K562 (cell line): Measurements from ENCODE around the gene NECAB3. TPM values are rescaled to one million over a fixed set of nuclear protein-coding genes. Genes with fewer than 3 reads are reported as not detected.

Experiments
- ATAC-seq: fragments of 200-7000 bp; cut with Tn5 transposase; 3 replicates; pipeline ENCODE4 v1.9.1; 2020; ENCODE audit warnings: moderate library complexity
- BruUV-seq: library from RNA; stranded (reverse); fragments of 400-500 nt; replicated peaks from 2 replicates; lab custom pipeline; 2021; lab: Mats Ljungman, UMichigan
- CTCF ChIA-PET: fragments of 300-600 bp; formaldehyde crosslinking; extraction: SDS; loops from one replicate; lab custom pipeline; 2021; ENCODE audit warnings: low intra/inter-chr PET ratio; lab: Yijun Ruan, JAX
- POLR2A ChIA-PET: fragments of 300-600, 350-650 bp; sonication (Branson Sonifier 250); formaldehyde crosslinking; extraction: SDS; loops from one replicate; lab custom pipeline; 2021; ENCODE audit warnings: antibody characterized with exemption, inconsistent platforms; lab: Yijun Ruan, JAX
- DNase-seq, 4 experiments: peaks; one replicate each; pipeline versions ENCODE4 v3.0.0 to v3.0.0-alpha.2; 2011 to 2018; ENCODE audit warnings: low spot score in 3 of 4, mixed read lengths in 3 of 4; ENCODE audit errors: extremely low read depth in 1 of 4
- FAIRE-seq: peaks from 2 replicates; lab custom pipeline; 2011; peaks lifted over from hg19 to GRCh38; lab: Jason Lieb, UNC
- H2AFZ ChIP-seq: 2 replicates; pipeline ENCODE4 v1.6.0; 2011; ENCODE audit warnings: low read depth, low read length, control low read depth, inconsistent platforms
- H3K27ac ChIP-seq: fragments of 200-600 bp; 3 replicates; pipeline ENCODE4 v1.8.0; 2011; ENCODE audit warnings: low read depth, mild to moderate bottlenecking, control low read depth, inconsistent platforms, low read length, moderate library complexity, mixed read lengths; ENCODE audit errors: extremely low read depth
- H3K27me3 ChIP-seq, 2 experiments: fragments of 300-600 bp in 1 of 2; 2 replicates in 1 of 2; 3 replicates in 1 of 2; pipeline versions ENCODE4 v1.6.0 to v1.8.0; 2011; ENCODE audit warnings: inconsistent platforms in 2 of 2, low read length in 2 of 2, mild to moderate bottlenecking in 1 of 2, mixed read lengths in 1 of 2, moderate library complexity in 1 of 2; ENCODE audit not compliant: control insufficient read depth in 2 of 2, insufficient read depth in 2 of 2
- H3K36me3 ChIP-seq: fragments of 300-600 bp; 3 replicates; pipeline ENCODE4 v1.8.0; 2011; ENCODE audit warnings: mild to moderate bottlenecking, low read length, inconsistent platforms; ENCODE audit not compliant: control insufficient read depth, insufficient read depth
- H3K4me1 ChIP-seq, 2 experiments: fragments of 200-600 bp in 1 of 2; replicated peaks in 1 of 2; 2 replicates in 1 of 2; 3 replicates in 1 of 2; pipeline versions ENCODE4 v1.5.1 to v1.8.0; 2011; ENCODE audit warnings: inconsistent platforms in 2 of 2, low read length in 2 of 2, mild to moderate bottlenecking in 1 of 2, mixed read lengths in 1 of 2, moderate library complexity in 1 of 2; ENCODE audit not compliant: control insufficient read depth in 2 of 2, insufficient read depth in 2 of 2
- H3K4me2 ChIP-seq: 2 replicates; pipeline ENCODE4 v1.6.1; 2011; ENCODE audit warnings: low read length, control low read depth, inconsistent platforms, mixed read lengths; ENCODE audit not compliant: insufficient read depth
- H3K4me3 ChIP-seq: fragments of 200-600 bp; sonication (generic), shearing (Covaris generic); 2 replicates; pipeline ENCODE4 v1.5.1; 2016; ENCODE audit warnings: control low read depth, inconsistent platforms
- H3K79me2 ChIP-seq: fragments of 200-600 bp; 3 replicates; pipeline ENCODE4 v1.8.0; 2011; ENCODE audit warnings: low read length, inconsistent platforms; ENCODE audit not compliant: control insufficient read depth, insufficient read depth
- H3K9ac ChIP-seq, 2 experiments: 2 replicates each; pipeline versions ENCODE4 v1.6.0 to v1.6.1; 2011; ENCODE audit warnings: low read depth in 2 of 2, low read length in 2 of 2, control low read depth in 1 of 2, inconsistent platforms in 1 of 2, mild to moderate bottlenecking in 1 of 2, mixed read lengths in 1 of 2; ENCODE audit not compliant: insufficient read depth in 1 of 2
- H3K9me1 ChIP-seq: one replicate; pipeline ENCODE4 v1.6.0; 2011; ENCODE audit warnings: inconsistent platforms, mild to moderate bottlenecking, low read length, moderate library complexity; ENCODE audit not compliant: control insufficient read depth, insufficient read depth
- H3K9me3 ChIP-seq: replicated peaks from 2 replicates; pipeline ENCODE4 v1.5.1; 2011; ENCODE audit warnings: low read depth, low read length, inconsistent platforms; ENCODE audit not compliant: control insufficient read depth, insufficient read depth
- H4K20me1 ChIP-seq: replicated peaks from 2 replicates; pipeline ENCODE4 v1.6.1; 2011; ENCODE audit warnings: low read length, inconsistent platforms, mixed read lengths; ENCODE audit not compliant: control insufficient read depth, insufficient read depth
- KAT8 ChIP-seq: fragments of 450-650 bp; IDR thresholded peaks from 2 replicates; pipeline ENCODE4 v1.6.1; 2016; ENCODE audit warnings: low read depth, mild to moderate bottlenecking
- NFIC ChIP-seq: fragments of 450-650 bp; IDR thresholded peaks from 2 replicates; pipeline ENCODE4 v1.6.1; 2017; ENCODE audit warnings: mild to moderate bottlenecking, inconsistent platforms
- POLR2A ChIP-seq: fragments of 450-650 bp; conservative IDR thresholded peaks from 2 replicates; pipeline ENCODE4 v1.6.1; 2016
- RNF219 ChIP-seq: fragments of 250-450 bp; sonication (Bioruptor Pico); IDR thresholded peaks from 2 replicates; pipeline ENCODE4 v1.5.0; 2022; ENCODE audit warnings: mild to moderate bottlenecking
- YBX1 ChIP-seq: fragments of 450-650 bp; IDR thresholded peaks from 2 replicates; pipeline ENCODE4 v1.7.1; 2016; ENCODE audit warnings: mild to moderate bottlenecking
- WGBS: fragments of 100-300 bp; shearing (Covaris generic); methylation state at CpG from one replicate; pipeline ENCODE4 v1.1.6; 2016; ENCODE audit warnings: low coverage, mixed read lengths; ENCODE audit not compliant: insufficient coverage; ENCODE audit errors: missing lambda C conversion rate; 5-methylcytosine and 5-hydroxymethylcytosine counted together
- in situ Hi-C: fragments of 300-500 bp; cut with MboI; formaldehyde crosslinking; loops from 4 replicates; pipeline ENCODE4 v1.15.0; 2018; ENCODE audit warnings: inconsistent platforms, mixed read lengths
- intact Hi-C: fragments of 100-400 bp; cut with micrococcal nuclease; formaldehyde crosslinking; loops from 2 replicates; pipeline ENCODE4 v1.14.2; 2022
- polyA plus RNA-seq, 8 experiments: library from polyadenylated mRNA; depleted of rRNA in 4 of 8; stranded (reverse) in 5 of 8; unstranded in 3 of 8; fragments of >200 nt; fragmentation: Nextera tagmentation in 2 of 8; fragmentation: Illumina TruSeq in 1 of 8; extraction: Ambion mirVana in 2 of 8; extraction: Trizol in 1 of 8; gene quantifications; 2 replicates each; pipeline versions ENCODE4 v1.2.1 to v1.2.3, GENCODE V29; 2011 to 2014; ENCODE audit warnings: inconsistent platforms in 1 of 8, missing spikeins in 1 of 8
- total RNA-seq, 7 experiments: library from RNA; depleted of rRNA in 6 of 7; stranded (reverse); fragments of >200 nt in 6 of 7; fragmentation: Illumina TruSeq in 2 of 7; extraction: Trizol in 2 of 7; gene quantifications; 2 replicates each; pipeline versions ENCODE4 v1.2.1 to v1.2.3, GENCODE V29; 2011 to 2021; ENCODE audit warnings: low replicate concordance in 1 of 7
- TF ChIP-seq, protein P1 (sequence below), 2 experiments: fragments of 450-650 bp in 1 of 2; IDR thresholded peaks; 2 replicates each; pipeline ENCODE4 v1.6.1; 2011 to 2017; ENCODE audit warnings: low read depth in 2 of 2, antibody characterized with exemption in 1 of 2, borderline replicate concordance in 1 of 2, low read length in 1 of 2, mild to moderate bottlenecking in 1 of 2, mixed read lengths in 1 of 2; ENCODE audit not compliant: control insufficient read depth in 1 of 2
- TF ChIP-seq, protein P2 (sequence below): fragments of 450-650 bp; IDR thresholded peaks from one replicate; pipeline ENCODE4 v1.6.1; 2018; ENCODE audit warnings: mild to moderate bottlenecking, moderate library complexity; ENCODE audit not compliant: partially characterized antibody
- TF ChIP-seq, protein P3 (sequence below): fragments of 450-650 bp; formaldehyde crosslinking; IDR thresholded peaks from 2 replicates; pipeline ENCODE4 v1.4.0; 2020; ENCODE audit warnings: mild to moderate bottlenecking

The NECAB3 gene
- total and polyA plus RNA-seq, 9 of the 15 experiments (the other 6 are each of a cell fraction or from before 2014, with no cell fraction given): 0.94 to 63.3 (median 31.5) TPM

DNA sequence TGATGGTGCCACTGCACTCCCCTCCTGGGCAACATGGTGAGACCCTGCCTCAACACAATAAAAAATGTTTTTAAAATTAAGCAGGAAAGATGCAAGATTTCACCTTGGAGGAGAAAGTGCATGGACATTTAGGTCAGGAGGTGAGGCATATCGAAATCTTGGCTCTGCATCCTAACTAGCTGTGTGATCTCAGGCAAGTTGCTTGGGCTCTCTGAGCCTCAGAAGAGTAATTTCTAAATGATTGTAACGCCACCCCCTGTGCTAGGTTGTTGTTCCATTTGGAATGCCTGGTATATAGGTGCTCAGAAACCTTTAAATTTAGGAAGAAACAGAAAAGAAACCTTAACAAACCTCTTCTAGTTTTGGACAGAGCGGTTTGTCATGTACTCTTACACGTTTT, 48.0 kb downstream of the NECAB3 start (continued):
- TF ChIP-seq YBX1 (no peak), RNF219 (CRISPR knock-in tag) (no peak)
- TF ChIP-seq, all 486 proteins: peak for 4

GRCh38 chr20:33624399-33624798, 49.8 kb downstream of the NECAB3 start:
- Histone ChIP-seq H4K20me1 (no peaks in the 10 kb centered on the region), H3K27me3 (no peaks in the 10 kb centered on the region), H3K9me1 (no peaks in the 10 kb centered on the region), H3K9me3 (no peaks in the 10 kb centered on the region)
- CTCF ChIA-PET: no interaction called here
- in situ Hi-C loops: no loop called here
- WGBS: 74% methylated on average over 3 of the region's 3 CpGs
- TF ChIP-seq, protein P1, sequence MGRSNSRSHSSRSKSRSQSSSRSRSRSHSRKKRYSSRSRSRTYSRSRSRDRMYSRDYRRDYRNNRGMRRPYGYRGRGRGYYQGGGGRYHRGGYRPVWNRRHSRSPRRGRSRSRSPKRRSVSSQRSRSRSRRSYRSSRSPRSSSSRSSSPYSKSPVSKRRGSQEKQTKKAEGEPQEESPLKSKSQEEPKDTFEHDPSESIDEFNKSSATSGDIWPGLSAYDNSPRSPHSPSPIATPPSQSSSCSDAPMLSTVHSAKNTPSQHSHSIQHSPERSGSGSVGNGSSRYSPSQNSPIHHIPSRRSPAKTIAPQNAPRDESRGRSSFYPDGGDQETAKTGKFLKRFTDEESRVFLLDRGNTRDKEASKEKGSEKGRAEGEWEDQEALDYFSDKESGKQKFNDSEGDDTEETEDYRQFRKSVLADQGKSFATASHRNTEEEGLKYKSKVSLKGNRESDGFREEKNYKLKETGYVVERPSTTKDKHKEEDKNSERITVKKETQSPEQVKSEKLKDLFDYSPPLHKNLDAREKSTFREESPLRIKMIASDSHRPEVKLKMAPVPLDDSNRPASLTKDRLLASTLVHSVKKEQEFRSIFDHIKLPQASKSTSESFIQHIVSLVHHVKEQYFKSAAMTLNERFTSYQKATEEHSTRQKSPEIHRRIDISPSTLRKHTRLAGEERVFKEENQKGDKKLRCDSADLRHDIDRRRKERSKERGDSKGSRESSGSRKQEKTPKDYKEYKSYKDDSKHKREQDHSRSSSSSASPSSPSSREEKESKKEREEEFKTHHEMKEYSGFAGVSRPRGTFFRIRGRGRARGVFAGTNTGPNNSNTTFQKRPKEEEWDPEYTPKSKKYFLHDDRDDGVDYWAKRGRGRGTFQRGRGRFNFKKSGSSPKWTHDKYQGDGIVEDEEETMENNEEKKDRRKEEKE (IDR thresholded peaks at IDR 0.05; ENCODE audit: borderline replicate concordance in 1 of 2, control insufficient read depth in 1 of 2, low read depth in 2 of 2, low read length in 1 of 2): no peak
- TF ChIP-seq, protein P2, sequence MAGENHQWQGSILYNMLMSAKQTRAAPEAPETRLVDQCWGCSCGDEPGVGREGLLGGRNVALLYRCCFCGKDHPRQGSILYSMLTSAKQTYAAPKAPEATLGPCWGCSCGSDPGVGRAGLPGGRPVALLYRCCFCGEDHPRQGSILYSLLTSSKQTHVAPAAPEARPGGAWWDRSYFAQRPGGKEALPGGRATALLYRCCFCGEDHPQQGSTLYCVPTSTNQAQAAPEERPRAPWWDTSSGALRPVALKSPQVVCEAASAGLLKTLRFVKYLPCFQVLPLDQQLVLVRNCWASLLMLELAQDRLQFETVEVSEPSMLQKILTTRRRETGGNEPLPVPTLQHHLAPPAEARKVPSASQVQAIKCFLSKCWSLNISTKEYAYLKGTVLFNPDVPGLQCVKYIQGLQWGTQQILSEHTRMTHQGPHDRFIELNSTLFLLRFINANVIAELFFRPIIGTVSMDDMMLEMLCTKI: no peak
- TF ChIP-seq KAT8 (no peak), NFIC (no peak), POLR2A (no peak)
- TF ChIP-seq, protein P3, sequence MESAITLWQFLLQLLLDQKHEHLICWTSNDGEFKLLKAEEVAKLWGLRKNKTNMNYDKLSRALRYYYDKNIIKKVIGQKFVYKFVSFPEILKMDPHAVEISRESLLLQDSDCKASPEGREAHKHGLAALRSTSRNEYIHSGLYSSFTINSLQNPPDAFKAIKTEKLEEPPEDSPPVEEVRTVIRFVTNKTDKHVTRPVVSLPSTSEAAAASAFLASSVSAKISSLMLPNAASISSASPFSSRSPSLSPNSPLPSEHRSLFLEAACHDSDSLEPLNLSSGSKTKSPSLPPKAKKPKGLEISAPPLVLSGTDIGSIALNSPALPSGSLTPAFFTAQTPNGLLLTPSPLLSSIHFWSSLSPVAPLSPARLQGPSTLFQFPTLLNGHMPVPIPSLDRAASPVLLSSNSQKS (CRISPR knock-in tag): no peak
- TF ChIP-seq, all 486 proteins: peak for 0
- Histone ChIP-seq H3K79me2 (no peaks in the 10 kb centered on the region), H3K4me1 (no peaks in the 10 kb centered on the region; a peak in 1 of 5 replicates), H3K27ac (no peak overlapping the region), H3K36me3 (peaks cover 32% of the 10 kb centered on the region; the same call in 2 of the 3 replicates), H3K4me3 (no peak overlapping the region), H3K9ac (no peak overlapping the region), H2AFZ (no peak overlapping the region), H3K4me2 (no peak overlapping the region)
- POLR2A ChIA-PET: no interaction called here
- BruUV-seq: TSS peak; percentile 30
- no peak for DNase-seq
- FAIRE-seq: no peak
- intact Hi-C loops: no loop called here
- ATAC-seq: no peak
